OCI-LY3 (cell line): Measurements from ENCODE around the gene JOSD2.

Source experiments
- CTCF ChIP-seq: fragments of 200-600, 300-600 bp; sonication (generic); IDR thresholded peaks from 2 replicates; pipeline ENCODE4 v1.5.1; 2014; ENCODE audit warnings: antibody characterized with exemption, low read length, low read depth
- EZH2phosphoT487 ChIP-seq: fragments of 200-600 bp; shearing (Covaris generic); IDR thresholded peaks from 2 replicates; pipeline ENCODE4 v1.6.1; 2018; ENCODE audit warnings: antibody characterized with exemption, mixed run types, low read depth

GRCh38 chr19:50551715-50552187, 40.8 kb upstream of the JOSD2 start:
- no peak for TF ChIP-seq CTCF
- no peak for TF ChIP-seq EZH2phosphoT487
